ENCODE results near the gene MACROD1.

The MACROD1 gene

GRCh38 chr11:64157631-64158394 is 8.1 kb downstream of the MACROD1 start:
- TF ChIP-seq, protein P1, sequence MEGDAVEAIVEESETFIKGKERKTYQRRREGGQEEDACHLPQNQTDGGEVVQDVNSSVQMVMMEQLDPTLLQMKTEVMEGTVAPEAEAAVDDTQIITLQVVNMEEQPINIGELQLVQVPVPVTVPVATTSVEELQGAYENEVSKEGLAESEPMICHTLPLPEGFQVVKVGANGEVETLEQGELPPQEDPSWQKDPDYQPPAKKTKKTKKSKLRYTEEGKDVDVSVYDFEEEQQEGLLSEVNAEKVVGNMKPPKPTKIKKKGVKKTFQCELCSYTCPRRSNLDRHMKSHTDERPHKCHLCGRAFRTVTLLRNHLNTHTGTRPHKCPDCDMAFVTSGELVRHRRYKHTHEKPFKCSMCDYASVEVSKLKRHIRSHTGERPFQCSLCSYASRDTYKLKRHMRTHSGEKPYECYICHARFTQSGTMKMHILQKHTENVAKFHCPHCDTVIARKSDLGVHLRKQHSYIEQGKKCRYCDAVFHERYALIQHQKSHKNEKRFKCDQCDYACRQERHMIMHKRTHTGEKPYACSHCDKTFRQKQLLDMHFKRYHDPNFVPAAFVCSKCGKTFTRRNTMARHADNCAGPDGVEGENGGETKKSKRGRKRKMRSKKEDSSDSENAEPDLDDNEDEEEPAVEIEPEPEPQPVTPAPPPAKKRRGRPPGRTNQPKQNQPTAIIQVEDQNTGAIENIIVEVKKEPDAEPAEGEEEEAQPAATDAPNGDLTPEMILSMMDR (IDR thresholded peaks at IDR 0.05; ENCODE audit: low read depth, low read length) = no peak
- DNase-seq (ENCODE audit: extremely low read depth, low read depth) = no peak

- TF ChIP-seq, protein P1 (IDR thresholded peaks at IDR 0.05; ENCODE audit: low read depth, low read length) = no peak
- no peak for DNase-seq (ENCODE audit: extremely low read depth, low read depth)
Measured at GRCh38 chr11:64156235-64157011, 9.5 kb downstream of the MACROD1 start.

GRCh38 chr11:64153812-64154211 is 12.1 kb downstream of the MACROD1 start:
- TF ChIP-seq, protein P1 (IDR thresholded peaks at IDR 0.05; ENCODE audit: low read depth, low read length) = no peak
- no peak for DNase-seq (ENCODE audit: extremely low read depth, low read depth)

DNA sequence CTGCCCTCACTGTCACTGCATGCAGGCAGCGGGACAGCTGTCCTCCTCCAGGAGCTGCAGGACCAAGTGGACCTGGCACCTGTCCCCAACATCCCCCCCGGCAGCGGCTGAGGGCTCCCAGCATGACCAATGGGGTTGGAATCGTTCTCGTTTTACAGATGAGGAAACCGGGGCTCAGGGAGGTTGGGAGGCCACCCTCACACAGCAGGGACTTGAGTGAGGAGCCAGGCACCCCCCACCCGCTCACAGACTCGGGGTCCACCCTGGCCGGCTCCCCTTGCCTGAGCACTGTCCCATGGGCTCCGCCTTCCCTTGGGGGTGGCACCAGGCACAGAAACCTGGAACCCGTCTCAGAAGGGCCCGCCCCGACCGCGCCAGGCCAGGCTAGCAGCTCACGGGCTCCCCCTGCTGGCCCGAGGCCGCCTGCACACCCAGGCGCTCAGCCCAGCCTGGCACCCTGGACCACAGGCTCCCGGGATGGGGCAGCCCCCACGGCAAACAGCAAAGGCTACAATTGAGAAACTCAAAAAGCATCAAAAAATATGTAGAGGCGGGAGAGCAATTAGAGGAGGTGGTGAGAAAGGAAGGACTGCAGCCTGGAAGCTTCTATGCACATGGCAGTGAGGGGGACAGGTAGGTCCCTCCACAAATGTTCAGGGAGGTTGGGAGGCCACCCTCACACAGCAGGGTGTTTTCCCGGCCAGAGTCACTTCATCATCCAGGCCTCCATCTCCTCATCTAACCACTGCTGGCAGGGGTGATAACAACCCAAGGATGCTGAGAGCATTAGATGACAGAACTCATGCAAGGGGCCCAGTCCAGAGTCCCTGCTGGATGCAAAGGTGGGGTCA is 12.8 kb downstream of the MACROD1 start:
- TF ChIP-seq, protein P1 (IDR thresholded peaks at IDR 0.05; ENCODE audit: low read depth, low read length) = peak; percentile 94
- DNase-seq (ENCODE audit: extremely low read depth, low read depth) = peak; percentile 4

GRCh38 chr11:64151337-64151736 is 14.6 kb downstream of the MACROD1 start:
- TF ChIP-seq, protein P1 (IDR thresholded peaks at IDR 0.05; ENCODE audit: low read depth, low read length) = no peak

GRCh38 chr11:64150481-64151239 is 15.3 kb downstream of the MACROD1 start:
- DNase-seq (ENCODE audit: extremely low read depth, low read depth) = no peak
- TF ChIP-seq, protein P1 (IDR thresholded peaks at IDR 0.05; ENCODE audit: low read depth, low read length) = no peak

More at GRCh38 chr11:64151337-64151736, 14.6 kb downstream of the MACROD1 start:
- no peak for DNase-seq (ENCODE audit: extremely low read depth, low read depth)
